HEK293T (cell line): ENCODE data around the gene KIF7.

Source experiments
- ELF4 ChIP-seq: fragments of 450-650 bp; IDR thresholded peaks from 2 replicates; pipeline ENCODE4 v1.6.1; 2017; ENCODE audit warnings: antibody characterized with exemption
- FOXM1 ChIP-seq: fragments of 450-650 bp; IDR thresholded peaks from 2 replicates; pipeline ENCODE4 v1.6.1; 2017; ENCODE audit warnings: mild to moderate bottlenecking, borderline replicate concordance
- HDGF ChIP-seq: fragments of 450-650 bp; IDR thresholded peaks from 2 replicates; pipeline ENCODE4 v1.6.1; 2017; ENCODE audit warnings: antibody characterized with exemption, borderline replicate concordance
- SP1 ChIP-seq: fragments of 450-650 bp; IDR thresholded peaks from 2 replicates; pipeline ENCODE4 v1.6.1; 2017
- SUZ12 ChIP-seq: fragments of 450-650 bp; IDR thresholded peaks from 2 replicates; pipeline ENCODE4 v1.6.1; 2016; ENCODE audit warnings: mild to moderate bottlenecking
- TARDBP ChIP-seq: fragments of 450-650 bp; IDR thresholded peaks from 2 replicates; pipeline ENCODE4 v1.6.1; 2016

DNA sequence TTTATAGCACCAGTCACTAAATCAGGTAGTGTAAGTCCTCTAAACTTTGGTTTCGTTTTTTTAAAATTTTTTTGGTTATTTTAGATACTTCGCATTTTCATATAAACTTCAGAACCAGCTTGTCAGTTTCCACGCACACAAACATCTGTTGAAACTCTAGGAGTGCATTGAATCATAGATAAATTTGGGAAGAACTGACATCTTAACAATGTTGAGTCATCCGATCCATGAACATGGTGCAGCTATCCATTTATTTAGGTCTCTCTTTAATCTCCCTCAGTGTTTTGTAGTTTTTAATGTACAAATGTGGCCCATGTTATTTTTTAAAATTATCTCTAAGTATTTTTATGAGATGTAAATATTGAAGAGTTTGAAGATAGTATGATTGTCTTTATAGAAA is 62.2 kb downstream of the KIF7 start:
- TF ChIP-seq HDGF (no peak), FOXM1 (no peak), SUZ12 (no peak), ELF4 (no peak), SP1 (no peak), TARDBP (no peak)
